GM19452 (cell line): Measurements from ENCODE around the gene AP3D1.
"Not testable (repeated sequence)": the region's sequence is repeated elsewhere in the genome, so short reads cannot be mapped to it uniquely, and the experiment has no call there.

Source experiments
- ATAC-seq: cut with Tn5 transposase; IDR thresholded peaks from one replicate; pipeline ENCODE4 v1.9.1; 2021; ENCODE audit not compliant: unreplicated experiment

Gene AP3D1

DNA sequence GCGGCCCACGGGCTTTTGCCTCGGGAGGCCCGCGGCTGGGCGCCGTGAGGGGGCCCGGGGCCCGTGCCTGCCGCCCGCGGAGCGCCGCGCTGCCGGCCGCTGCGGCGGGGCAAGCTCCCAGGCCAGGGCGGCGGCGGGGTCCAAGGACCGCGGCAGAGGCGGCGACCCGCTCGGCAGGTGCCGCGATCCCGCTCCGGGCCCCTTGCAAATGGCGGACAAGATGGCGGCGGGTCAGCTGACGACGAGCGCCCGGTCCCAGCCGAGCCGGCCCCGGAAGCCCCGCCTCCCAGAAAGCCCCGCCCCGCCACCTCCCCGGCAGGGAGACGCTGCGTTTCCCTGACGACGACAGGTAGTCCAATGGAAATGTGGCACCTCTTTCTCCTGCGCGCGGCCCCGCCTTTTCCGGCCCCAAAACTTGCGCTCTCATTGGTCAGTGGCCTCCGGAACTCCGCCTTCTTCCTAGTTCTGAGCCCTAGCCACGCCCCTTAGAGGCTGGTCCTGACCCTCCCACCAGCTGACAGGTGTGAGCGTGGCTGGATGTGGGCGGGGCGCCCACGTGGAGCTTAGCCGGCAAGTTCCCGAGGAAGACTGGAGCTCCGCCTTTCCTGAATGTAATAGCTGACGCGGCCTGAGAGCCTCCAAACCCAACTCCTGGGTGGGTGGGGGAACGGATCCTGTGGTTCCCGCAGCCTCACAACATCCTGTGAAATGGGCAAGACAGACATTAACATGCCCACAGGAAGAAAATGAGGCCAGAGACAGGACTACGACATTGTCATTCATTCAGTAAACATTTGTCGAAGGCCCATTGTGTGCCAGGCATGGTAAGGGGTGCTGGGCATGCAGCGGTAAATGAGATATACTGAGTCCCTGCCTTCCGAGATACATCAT, at the start of gene AP3D1:
TSS of gene AP3D1 (minus strand) at position 228 of the 891 bp plus-strand sequence. CDS start 232 bp downstream, outside the sequence.
- peak; percentile 86 for ATAC-seq

DNA sequence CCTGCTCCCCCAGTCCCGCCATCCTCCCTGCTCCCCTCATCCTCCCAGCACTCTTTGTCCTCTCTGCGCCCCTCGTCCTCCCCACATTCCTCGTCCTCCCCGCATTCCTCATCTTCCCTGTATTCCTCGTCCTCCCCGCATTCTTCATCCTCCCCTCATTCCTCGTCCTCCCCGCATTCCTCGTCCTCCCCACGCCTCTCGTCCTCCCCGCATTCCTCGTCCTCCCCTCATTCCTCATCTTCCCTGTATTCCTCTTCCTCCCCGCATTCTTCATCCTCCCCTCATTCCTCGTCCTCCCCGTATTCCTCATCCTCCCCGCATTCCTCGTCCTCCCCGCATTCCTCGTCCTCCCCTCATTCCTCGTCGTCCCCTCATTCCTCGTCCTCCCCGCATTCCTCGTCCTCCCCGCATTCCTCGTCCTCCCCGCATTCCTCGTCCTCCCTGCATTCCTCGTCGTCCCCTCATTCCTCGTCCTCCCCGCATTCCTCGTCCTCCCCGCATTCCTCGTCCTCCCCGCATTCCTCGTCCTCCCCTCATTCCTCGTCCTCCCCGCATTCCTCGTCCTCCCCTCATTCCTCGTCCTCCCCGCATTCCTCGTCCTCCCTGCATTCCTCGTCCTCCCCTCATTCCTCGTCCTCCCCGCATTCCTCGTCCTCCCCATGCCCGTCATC, 49.4 kb upstream of the AP3D1 start:
- not testable (repeated sequence) for ATAC-seq

DNA sequence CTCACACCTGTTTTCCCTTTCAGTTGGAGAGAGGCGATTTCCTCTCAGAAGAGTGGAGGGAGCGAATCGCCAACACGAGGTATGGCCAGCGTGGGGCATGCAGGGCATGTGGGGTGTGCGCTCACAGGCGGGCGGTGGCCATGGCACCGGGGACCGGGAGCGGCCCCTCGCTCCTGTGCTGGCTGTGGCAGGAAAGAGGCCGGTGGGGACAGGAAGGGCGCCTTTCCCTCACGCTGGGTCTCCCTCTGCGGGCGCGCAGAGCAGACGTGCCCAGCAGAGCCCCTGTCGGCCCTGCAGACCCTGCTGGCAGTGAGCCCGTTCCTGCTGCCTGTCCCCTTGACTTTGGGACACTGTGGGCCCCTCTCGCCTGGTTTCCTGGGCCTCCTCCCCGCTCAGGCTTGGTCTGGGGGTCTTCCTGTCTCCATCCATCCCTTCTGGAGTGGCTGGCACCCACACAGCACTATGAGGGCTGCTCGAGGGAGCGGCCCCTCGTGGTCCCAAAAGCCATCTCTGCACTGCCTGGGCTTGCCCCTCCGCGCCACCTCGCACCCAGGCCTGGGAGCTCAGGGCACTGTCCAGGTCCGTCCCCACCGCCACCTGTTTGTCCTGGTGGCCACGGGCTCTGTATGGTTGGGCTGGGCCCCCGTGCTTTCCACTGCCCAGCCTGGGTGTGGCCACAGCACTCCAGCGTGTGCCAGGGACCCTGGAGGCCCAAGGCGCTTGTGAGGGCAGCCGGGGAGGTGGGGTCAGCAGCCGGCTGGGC, 48.7 kb upstream of the AP3D1 start:
- ATAC-seq = no peak

DNA sequence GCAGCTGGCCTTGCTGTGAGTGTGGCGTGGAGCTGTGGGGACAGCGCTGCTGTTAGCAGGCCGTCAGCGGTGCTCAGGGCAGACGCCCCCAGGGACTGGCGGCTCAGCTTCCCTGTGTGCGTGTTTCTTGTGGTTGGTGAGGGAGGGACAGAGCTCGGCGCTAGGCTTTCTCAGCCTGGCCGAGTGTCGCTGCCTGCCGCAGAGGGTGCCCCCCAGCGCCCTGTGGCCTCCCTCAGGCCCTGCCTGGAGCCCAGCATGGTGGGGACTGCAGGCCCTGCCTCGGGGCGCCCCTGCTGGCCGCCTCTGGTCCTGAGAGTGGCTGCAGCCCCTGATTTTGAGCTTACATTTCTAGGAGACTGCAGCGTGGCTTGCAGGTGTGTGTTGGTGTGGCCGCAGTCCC, 47.8 kb upstream of the AP3D1 start:
- no peak for ATAC-seq

DNA sequence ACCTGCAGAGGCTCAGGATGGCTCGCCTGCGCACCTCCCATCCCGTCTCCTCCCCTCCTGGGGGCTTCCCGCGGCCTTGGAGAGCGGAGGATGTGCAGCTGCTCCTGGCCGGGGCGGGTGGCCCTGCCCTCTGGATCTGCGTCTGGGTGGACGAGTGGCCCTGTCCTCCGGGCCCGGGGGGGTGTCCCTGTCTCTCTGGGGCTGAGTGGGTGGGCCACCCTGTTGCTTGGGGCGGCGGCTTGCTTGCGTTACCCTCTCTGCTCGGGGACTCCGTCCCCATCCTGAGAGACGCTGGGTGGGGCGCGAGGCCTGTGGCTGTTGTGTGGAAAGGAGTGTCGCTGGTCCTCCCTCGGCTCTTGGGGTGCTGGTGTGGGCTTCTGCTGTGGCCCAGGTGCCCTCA, 47.0 kb upstream of the AP3D1 start:
- ATAC-seq = no peak

DNA sequence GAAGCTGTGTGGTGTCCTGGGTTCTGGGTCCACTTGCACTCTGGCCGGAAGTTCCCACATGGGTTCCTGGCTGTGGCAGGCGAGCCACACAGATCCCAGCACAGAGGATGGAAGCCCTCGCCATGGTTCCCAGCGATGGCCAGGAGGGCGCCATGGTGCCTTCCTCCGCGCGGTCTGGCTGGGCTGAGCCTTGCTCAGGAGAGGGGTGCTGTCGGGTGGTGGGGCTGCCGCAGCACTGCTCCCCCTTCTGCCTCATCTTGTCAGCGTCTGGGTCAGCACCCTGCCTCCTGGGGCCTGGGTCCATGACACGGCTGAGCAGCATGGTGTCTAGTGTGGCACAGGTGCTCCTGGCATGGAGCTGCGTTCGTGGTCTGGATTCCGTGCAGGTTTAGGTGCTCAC, 45.9 kb upstream of the AP3D1 start:
- ATAC-seq = no peak

DNA sequence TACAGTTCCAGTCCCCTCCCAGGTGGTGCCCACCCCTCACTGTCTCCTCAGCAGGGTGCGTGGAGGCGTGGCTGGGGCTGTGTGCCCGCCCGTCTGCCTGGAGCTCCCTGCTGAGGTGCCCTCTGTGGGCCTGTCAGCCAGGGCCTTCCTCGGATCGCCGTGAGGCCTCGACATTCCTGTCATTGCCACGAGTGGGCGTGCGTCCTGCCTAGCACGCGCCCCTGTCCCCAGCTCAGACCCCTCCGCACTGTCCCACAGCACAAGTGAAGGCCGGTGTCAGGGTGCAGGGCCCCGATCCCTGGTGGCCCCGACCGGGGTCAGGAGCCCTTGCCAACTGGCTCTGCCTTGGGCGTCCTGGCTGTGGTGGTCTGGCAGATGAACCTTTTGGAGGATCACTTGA, 44.5 kb upstream of the AP3D1 start:
- ATAC-seq = no peak

DNA sequence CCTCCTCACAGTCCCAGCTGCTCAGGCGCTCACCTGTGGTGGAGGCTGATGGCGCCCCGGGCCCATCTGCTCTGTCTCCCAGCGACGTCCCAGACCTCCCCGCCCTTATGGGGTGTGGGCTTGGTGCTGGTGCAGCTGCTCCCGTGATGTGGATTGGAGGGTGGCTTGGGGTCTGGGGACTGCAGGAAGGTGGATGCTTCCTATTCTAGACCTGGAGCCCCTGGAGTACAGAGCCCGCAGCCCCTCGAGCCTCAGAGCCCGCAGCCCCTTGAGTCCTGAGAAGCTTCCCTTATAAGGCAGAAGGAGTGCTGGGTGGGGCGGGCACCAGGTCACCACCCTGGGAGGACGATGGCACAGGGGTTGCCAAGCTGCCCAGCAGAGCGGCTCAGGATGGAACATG, 44.0 kb upstream of the AP3D1 start:
- ATAC-seq = no peak

DNA sequence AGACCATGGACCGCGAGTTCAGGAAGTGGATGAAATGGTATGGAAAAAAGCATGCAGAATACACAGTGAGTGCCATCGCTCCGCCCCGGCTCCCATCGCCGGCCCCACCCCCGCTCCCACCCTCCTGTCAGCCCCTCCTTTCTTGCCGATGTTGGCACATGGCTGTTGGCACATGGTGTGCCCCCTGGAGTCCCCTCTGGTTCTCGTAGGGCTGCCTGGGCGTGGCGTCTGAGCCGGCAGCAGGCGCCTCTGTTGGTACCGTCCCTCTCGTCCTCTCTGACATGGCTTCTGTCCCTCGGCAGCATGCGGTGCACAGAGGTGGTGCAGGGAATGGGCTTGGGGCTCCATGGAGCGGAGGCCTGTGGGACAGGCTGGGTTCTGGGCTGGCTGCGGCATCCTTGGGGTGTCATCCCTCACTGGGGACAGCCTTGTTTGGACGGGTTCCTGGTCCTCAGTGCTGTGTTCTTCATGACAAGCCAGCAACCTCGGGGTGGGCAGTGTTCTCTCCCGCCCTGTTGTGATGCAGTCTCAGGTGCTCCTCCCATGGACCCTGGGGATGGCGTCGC, 43.2 kb upstream of the AP3D1 start:
- no peak for ATAC-seq

DNA sequence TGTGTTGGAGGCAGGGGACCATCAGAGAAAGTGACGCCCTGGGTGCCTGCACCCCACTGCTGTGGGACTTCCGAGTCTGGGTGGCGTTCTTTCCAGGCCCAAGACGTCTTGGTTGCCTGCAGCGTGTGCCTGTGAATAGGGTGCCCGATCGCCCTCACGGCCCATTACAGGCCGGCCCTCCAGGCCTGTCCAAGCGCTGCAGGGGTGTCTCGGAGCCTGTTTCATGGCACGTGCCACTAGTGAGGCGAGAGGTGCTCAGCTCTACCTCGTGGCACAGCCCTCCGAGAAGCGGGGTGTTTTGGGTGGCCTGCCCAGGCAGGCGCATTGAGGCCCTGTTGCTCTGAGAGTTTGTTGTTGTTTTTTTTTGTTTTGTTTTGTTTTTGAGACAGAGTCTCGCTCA, 42.4 kb upstream of the AP3D1 start:
- ATAC-seq = no peak

DNA sequence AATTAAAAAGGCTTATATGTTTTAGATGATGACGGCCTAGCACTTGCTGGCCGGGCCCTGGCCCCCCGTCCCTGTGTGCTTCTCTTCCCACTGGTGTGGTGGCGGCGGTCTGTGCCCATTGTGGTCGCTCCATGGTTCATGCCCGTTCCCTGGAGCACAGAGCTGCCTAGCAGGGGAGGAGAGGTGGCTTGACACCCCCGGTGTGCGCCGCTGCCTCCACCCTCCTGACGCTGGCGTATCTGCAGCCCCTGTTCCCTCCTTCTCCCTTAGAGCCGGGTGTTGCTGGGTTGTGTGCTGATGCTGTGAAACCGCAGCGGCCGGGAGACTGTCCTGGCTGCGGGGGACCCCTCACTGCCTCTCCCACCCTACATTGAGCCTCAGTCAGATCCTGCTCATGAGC, 41.5 kb upstream of the AP3D1 start:
- no peak for ATAC-seq

DNA sequence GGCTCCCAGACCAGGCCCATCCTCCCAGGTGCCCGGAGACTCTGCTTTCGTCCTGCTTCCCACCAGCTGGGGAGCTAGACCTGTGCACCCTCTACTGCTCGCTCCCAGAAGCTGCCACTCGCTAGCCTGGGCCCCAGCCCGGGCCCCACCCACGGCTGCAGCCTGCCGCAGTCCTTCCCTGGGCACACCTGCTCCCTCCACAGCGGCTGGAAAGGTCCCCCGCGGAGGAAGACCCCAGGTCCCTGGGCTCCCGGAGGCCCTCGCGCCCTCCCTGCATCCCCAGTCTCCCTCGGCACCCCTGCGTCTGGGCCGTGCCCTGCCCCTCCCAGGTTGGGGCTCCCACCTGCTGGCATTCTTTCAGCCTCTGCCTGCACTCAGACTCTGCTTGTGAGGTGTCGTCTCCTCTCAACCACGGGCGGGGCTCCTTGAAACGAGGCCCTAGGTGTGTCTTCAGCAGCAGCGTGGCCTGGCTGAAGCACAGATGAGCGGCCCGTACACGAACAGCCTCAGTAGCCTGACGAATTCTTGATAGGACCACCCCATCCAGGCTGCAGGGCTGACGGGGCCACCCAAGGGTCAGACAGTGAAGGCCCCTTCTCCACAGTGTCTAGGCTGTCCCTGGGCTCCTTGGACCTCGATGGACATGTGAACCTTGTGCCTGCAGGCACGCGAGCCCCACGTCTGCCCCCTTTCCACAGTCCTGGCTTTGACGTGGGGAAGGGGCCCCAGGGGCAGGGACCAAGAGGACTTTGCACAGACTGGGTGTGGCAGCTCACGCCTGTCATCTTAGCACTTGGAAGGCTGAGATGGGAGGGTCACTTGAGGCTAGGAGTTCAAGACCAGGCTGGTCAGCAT, 40.3 kb upstream of the AP3D1 start:
- no peak for ATAC-seq

DNA sequence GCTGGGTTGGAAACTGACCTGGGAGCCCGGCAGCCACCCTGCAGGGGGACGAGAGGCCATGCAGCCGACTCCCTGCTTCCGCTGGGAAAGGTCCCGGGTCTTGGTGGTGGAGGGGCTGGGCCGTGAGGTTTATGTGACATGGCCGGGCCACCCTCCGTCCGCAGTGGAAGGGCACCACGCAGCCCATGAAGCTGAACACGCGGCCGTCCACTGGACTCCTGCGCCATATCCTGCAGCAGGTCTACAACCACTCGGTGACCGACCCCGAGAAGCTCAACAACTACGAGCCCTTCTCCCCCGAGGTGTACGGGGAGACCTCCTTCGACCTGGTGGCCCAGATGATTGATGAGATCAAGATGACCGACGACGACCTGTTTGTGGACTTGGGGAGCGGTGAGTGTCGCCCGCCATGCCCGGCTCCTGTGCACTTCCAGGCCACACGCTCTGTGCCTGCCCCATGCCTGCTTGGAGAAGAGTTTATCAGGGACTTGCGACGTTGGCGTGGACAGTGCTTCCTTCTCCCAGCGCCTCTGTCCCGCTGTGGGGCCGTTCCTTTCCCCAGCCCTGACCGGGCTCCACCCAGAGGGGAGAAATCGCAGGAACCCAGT, 39.6 kb upstream of the AP3D1 start:
- no peak for ATAC-seq

DNA sequence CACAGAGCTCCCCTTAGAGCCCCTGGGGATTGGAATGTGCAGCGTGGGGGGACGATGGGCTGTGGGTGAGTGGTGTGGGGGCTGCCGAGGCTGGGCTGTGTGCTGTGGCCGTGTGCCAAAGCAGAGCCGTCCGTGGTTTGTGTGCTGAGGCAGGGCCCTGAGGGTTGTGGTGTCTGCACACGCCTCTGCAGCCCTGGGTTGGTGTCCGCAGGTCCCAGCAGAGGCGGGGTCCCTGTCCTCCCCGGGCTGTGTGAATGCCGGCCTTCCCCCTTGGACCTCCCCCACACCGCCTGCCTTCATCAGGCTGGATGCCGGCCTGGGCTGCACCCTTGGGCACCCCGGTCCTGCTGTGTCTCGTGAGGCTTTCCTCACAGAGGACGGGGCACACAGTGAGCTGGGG, 38.5 kb upstream of the AP3D1 start:
- ATAC-seq = no peak

DNA sequence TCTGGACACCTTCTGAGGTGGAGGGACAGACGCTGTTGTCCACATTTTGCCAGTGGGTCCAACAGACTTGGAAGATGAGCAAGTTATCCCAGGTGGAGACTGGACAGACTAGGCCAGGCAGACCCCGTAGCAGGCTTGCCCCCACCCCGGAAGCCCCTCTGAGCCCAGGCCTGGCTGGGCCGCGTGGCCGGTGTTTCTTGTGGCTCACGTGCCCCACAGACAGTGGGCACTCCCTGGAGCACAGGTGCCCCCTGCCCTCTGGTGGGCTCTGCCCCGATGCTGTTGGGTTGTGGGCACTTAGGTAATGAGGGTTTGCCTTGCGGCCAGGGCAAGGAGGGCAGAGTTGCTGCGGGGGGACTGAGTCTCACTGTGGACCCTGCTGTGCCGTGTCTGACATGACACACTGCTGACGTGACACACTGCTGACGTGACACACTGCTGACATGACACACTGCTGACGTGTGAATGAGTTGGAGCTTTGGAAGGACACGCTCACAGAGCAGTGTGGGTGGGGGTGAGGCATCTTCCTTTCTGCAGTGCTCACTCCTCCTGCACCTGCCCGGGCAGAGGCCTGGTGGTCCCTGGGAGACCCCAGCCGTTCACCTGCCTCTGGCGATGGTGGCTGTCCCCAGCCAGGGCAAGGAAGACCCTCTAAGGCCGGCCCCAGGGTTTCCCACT, 37.5 kb upstream of the AP3D1 start:
- ATAC-seq = no peak

DNA sequence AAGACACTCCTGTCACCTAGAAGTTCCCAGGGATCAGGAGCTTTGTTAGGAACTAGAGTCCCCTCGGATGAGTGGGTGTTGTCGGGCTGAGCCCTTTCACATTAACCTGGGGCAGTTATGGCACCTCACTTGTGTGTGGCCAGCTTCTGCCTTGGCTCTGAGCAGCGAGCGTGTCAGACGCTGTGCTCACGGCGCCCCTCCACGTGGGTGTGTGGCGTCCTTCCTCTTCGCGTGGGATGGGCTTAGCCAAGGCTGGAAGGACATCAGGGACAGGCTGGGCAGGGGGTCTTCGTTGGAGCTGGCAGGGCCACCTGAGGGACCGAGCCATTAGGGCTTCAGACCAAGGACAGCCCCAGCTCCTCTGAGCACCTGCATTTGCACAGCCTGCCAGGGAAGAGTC, 35.8 kb upstream of the AP3D1 start:
- ATAC-seq = no peak

DNA sequence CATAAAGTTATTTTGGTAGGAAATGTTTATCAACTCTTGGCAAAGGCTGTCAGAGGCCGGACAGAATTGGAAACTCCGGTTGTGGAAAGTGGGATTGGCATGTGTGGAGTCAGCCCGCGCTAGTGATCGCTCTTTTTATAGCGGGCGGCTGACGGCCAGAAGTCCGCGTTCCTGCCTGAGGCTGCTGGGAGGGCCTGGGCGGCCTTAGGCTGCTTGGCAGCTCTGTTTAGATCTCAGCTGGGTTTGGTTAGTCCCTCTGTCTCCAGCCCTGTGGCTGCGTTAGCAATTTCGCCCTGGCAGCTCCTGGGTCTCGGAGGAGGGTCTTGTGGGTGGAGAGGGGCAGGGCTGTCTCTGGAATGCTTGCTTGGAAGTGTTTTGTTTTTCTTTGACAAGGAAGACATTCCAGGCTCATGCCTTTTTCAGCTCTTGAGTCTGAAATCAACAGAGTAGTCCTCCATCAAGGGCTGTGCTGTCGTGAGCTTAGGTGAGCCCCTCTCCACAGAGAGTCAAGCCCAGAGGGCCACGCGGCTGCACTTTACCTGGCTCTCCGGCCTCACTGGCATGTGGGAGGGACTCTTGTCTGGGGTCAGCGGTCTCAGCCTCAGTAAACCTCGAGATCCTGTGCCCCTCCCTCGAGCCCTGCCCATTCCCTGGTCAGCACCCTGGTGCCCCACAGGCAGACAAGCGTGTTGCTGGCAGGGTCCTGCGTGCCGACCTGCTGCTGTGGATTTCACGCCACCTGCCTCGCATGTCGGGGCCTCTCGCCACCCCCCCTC, 34.9 kb upstream of the AP3D1 start:
- ATAC-seq = no peak

DNA sequence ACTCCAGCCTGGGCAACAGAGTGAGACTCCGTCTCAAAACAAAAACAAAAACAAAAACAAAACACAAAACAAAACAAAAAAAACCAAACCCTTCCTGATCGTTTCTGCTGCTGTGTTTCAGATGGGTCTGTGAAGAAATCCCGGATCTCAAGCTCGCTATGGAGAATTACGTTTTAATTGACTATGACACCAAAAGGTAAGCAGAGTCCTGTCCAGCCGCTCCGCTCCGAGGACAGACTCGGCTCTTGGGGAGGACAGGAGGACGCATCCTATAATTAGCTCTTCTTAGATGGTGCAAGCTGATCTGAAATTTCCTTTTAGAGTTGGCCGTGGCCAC, 34.3 kb upstream of the AP3D1 start:
- ATAC-seq = no peak

DNA sequence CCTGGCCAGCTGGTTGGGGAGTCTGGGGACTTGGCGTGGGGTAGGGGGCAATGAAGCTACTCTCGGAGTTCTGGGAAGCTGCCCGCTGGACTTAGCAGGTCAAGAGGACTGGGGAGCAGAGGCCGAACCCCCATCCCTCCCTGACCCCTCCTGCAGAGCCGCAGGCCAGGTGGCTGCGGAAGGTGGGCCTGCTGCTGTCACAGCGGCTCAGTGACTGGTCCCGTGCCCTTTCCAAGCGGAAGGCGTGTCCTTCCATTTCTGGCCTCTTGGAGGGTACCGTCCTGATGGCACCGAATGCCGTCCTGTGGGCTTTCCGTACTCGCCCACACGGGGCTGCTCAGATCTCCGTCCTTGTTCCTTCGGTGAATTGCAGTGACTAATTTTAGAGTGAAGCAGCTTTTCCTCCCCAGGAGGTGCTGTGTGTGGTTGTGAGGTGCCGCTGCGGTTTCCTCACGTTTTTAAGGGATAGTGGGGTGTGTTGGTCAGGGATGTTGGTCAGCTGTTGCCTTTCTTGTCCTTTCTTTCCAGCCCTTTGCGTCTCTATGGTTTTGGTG, 33.1 kb upstream of the AP3D1 start:
- no peak for ATAC-seq
